Skin of body (tissue), 2 donors: ENCODE measurements around the gene GAK. TPM values are rescaled to one million over a fixed set of nuclear protein-coding genes. Genes with fewer than 3 reads are reported as not detected.

Experiments
- DNase-seq: peaks from one replicate; lab custom pipeline; 2025; lab: John Stamatoyannopoulos, UW
- total RNA-seq: library from RNA; depleted of rRNA; stranded (reverse); fragments of >200 nt; gene quantifications from one replicate; pipeline ENCODE4 v1.2.3, GENCODE V29; 2014

The GAK gene
- total RNA-seq, 1 donor from 2014 or later: 45.2 TPM

GRCh38 chr4:964346-965025, 32.4 kb upstream of the GAK start:
- no peak for DNase-seq

GRCh38 chr4:963276-964225, 31.4 kb upstream of the GAK start:
- no peak for DNase-seq

GRCh38 chr4:962231-963208, 30.4 kb upstream of the GAK start:
- DNase-seq: no peak

- DNase-seq: no peak
These were observed 29.5 kb upstream of the GAK start for GRCh38 chr4:961351-962230.

- DNase-seq: no peak
These were observed 28.7 kb upstream of the GAK start for GRCh38 chr4:960636-961350.

- no peak for DNase-seq
These were observed 28.1 kb upstream of the GAK start for GRCh38 chr4:960140-960635.

- no peak for DNase-seq
These were observed 27.4 kb upstream of the GAK start for GRCh38 chr4:959338-960139.

- no peak for DNase-seq
These were observed 26.7 kb upstream of the GAK start for GRCh38 chr4:958696-959337.

- DNase-seq: no peak
These were observed 26.2 kb upstream of the GAK start for GRCh38 chr4:958314-958665.

GRCh38 chr4:957581-958313, 25.6 kb upstream of the GAK start:
- DNase-seq: no peak

GRCh38 chr4:957231-957580, 25.1 kb upstream of the GAK start:
- no peak for DNase-seq

- no peak for DNase-seq
These were observed 24.6 kb upstream of the GAK start for GRCh38 chr4:956531-957230.

GRCh38 chr4:955931-956381, 23.8 kb upstream of the GAK start:
- DNase-seq: no peak

GRCh38 chr4:955161-955921, 23.2 kb upstream of the GAK start:
- no peak for DNase-seq

- DNase-seq: no peak
These were observed 22.3 kb upstream of the GAK start for GRCh38 chr4:954211-955020.

GRCh38 chr4:953574-953915, 21.4 kb upstream of the GAK start:
- DNase-seq: no peak
